ENCODE measurements around the gene ANGPTL7. TPM values are rescaled to one million over a fixed set of nuclear protein-coding genes. Genes with fewer than 3 reads are reported as not detected.

Gene ANGPTL7
- total RNA-seq, 1 experiment from 2014 or later: not detected

DNA sequence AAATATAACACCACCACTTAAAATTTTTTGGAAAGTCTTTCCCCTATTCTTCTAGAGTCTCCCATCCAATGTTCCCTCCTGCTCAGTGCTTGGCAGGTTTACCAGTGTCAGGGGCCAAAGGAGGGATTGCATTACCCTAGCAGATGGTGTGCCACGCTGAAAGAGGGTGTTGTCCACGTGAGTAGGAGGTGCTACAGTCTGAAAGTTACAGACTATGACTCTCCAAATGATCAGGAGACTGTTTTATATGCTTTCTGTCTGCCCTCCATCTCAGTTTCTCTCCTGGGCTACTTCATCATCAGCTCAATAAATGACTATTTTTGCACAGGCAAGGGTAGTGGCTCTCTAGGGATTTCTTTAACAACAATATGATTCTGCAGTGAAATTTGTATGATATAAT lies 31.3 kb upstream of the ANGPTL7 start:
- Histone ChIP-seq H2AFZ (ENCODE audit: low read depth, low read length, poor library complexity, severe bottlenecking) (no peak overlapping the region), H3K9ac (ENCODE audit: low read length) (no peak overlapping the region), H3K4me3 (replicated peaks in 1 of 2; ENCODE audit: low read depth in 1 of 2, low read length in 2 of 2) (no peak overlapping the region), H3K9me3 (ENCODE audit: control insufficient read depth in 1 of 2, insufficient read depth in 1 of 2, low read depth in 1 of 2, low read length in 2 of 2) (no peaks in the 10 kb centered on the region), H3K27ac (ENCODE audit: low read depth, low read length) (no peak overlapping the region), H3K36me3 (ENCODE audit: control insufficient read depth in 1 of 2, insufficient read depth in 2 of 2, low read length in 2 of 2) (peaks cover 3% of the 10 kb centered on the region in 2 experiments; a peak in 1 of 4 replicates), H4K20me1 (ENCODE audit: insufficient read depth) (no peaks in the 10 kb centered on the region), H3K9me2 (ENCODE audit: insufficient read depth) (no peaks in the 10 kb centered on the region), H3K79me2 (ENCODE audit: insufficient read depth, low read length) (no peaks in the 10 kb centered on the region), H3K4me2 (ENCODE audit: low read length) (no peak overlapping the region), H3K27me3 (ENCODE audit: insufficient read depth, low read length) (no peaks in the 10 kb centered on the region), H3K4me1 (ENCODE audit: control insufficient read depth in 1 of 2, insufficient read depth in 2 of 2, low read length in 2 of 2) (no peaks in the 10 kb centered on the region)
- POLR2A ChIA-PET: interaction anchor here (0.6 kb wide), 1 partner anchor 94 kb away, joined by 3 read pairs; no protein-coding TSS in a partner anchor
- TF ChIP-seq ATF3 (IDR thresholded peaks at IDR 0.05) (no peak), MAX (IDR thresholded peaks at IDR 0.05) (no peak), POLR2A (IDR thresholded peaks at IDR 0.05; ENCODE audit: borderline replicate concordance, extremely low read depth, insufficient read depth, insufficient read length) (no peak), ZFX (IDR thresholded peaks at IDR 0.05) (no peak), ZBTB33 (IDR thresholded peaks at IDR 0.05; ENCODE audit: extremely low read depth, insufficient replicate concordance, low read length) (no peak), EGR1 (IDR thresholded peaks at IDR 0.05; ENCODE audit: low read depth) (no peak), RAD21 (IDR thresholded peaks at IDR 0.05; ENCODE audit: low read depth) (no peak), SRF (IDR thresholded peaks at IDR 0.05; ENCODE audit: low read depth) (no peak), POLR2AphosphoS5 (IDR thresholded peaks at IDR 0.05; ENCODE audit: low read depth, low read length) (no peak), EZH2 (IDR thresholded peaks at IDR 0.05) (no peak), TCF7L2 (IDR thresholded peaks at IDR 0.05; ENCODE audit: borderline replicate concordance, extremely low read depth, insufficient read depth, insufficient read length) (no peak), YY1 (IDR thresholded peaks at IDR 0.05; ENCODE audit: extremely low read depth, insufficient replicate concordance, low read depth, low read length) (no peak), JUND (IDR thresholded peaks at IDR 0.05) (no peak), SP1 (IDR thresholded peaks at IDR 0.05; ENCODE audit: low read depth) (no peak), SIN3A (IDR thresholded peaks at IDR 0.05; ENCODE audit: low read depth) (no peak)
- RAD21 ChIA-PET (ENCODE audit: low non-redundant PET in 1 of 2, low total read pairs in 2 of 2, uncharacterized antibody in 2 of 2, unreplicated experiment in 2 of 2): no interaction called here
- ATAC-seq (no peak), DNase-seq (ENCODE audit: low read depth, low spot score) (no peak)
- intact Hi-C loops (cut with micrococcal nuclease): no loop called here
- CTCF ChIA-PET: no interaction called here
- no TSS peak for BruUV-seq (replicated peaks)
